GM04504 (cell line): ENCODE measurements around the gene KATNB1.
"Not testable (repeated sequence)": the region's sequence is repeated elsewhere in the genome, so short reads cannot be mapped to it uniquely, and the experiment has no call there.

ENCODE experiments used
- DNase-seq: peaks from one replicate; pipeline ENCODE4 v3.0.0-alpha.2; 2012; ENCODE audit warnings: low read depth

KATNB1 gene

DNA sequence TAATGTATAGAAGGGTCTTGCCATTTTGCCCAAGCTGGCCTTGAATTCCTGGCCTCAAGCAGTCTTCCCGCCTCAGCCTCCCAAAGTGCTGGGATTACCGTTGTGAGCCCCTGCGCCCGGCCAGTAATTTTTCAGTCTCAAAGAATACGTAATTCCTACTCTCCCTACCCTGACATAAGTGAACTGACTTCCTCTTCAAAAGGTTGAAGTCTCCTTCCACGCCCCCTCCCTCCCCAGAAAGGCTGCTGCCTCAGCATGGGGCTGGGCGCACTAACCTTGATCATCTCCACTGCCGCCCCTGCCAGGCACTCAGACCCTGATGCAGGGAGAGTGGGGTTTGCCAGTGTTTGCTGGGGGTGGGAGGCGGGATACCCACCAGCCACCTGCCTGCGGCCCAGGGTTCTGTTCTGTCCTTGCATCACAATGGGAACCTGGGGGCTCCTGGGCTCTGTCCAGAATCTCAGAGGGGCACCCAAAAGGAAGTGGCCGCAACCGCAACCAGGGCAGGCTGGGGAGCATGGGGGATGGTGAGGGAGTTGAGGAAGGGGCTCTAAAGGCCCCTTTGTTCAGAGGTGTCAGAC is 39.2 kb downstream of the KATNB1 start:
- DNase-seq, result no peak

DNA sequence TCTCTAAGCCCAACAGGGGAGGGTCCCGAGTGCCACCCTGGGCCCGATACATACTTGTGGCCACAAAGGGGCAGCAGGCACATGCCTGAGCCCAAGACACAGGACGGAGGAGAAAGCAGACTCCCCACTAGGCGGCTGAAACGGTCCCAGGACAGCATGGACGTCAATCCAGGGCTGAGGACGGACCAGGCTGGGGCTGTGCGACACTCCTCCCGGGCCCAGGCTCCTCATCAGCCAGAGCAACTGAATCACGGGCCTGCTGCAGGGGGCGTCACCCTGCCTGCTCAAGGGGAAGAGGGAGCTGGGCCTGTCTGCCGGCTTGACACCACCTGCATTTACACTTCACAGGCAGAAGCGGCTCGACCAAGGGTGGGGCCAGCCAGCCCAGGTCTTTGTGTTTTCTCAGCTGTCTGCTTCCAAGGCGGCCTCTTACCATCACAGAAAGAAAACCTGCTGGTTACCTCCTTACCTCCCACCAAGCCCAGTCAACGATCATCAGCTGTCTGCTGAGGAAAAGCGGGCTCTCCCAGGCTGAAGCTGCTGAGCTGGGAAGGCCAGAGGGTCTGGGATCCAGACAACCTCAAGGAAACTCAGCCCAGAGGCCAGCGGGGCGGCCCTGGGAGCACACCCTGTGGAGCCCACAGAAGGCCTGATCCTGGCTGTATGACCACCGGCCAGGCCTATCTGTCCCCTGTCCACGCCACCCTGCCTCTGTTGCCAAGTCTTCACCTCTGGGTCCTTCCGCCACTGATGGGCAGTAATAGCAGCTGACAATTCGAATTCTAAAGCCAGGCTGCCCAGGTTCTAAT is 40.3 kb downstream of the KATNB1 start:
- DNase-seq, result no peak

DNA sequence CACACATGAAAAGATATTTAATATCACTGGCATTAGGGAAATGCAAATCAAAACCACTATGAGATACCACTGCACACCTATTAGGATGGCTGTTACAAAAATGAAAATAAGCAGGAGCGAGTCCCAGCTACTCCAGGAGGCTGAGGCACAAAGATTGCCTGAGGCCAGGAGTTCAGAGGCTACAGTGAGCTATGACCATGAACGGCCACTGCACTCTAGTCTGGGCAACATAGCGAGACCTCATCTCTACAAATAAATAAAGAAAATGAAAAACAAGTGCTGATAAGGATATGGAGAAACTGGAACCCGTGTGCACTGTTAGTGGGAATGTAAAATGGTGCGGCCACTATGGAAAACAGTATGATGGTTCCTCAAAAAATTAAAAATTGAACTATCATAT is 43.1 kb downstream of the KATNB1 start:
- DNase-seq, result no peak

DNA sequence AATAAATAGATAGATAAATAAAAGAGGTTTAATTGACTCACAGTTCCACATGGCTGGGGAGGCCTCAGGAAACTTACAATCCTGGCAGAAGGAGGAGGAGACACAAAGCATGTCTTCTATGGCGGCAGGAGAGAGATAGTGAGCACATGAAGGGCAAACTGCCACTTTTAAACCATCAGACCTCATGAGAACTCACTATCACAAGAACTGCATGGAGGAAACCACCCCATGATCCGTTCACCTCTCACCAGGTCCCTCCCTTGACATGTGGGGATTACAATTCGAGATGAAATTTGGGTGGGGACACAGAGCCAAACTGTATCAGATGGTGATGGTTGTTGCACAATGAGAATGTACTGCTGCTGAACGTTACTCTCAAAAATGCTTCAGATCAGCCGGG is 44.3 kb downstream of the KATNB1 start:
- not testable (repeated sequence) for DNase-seq

DNA sequence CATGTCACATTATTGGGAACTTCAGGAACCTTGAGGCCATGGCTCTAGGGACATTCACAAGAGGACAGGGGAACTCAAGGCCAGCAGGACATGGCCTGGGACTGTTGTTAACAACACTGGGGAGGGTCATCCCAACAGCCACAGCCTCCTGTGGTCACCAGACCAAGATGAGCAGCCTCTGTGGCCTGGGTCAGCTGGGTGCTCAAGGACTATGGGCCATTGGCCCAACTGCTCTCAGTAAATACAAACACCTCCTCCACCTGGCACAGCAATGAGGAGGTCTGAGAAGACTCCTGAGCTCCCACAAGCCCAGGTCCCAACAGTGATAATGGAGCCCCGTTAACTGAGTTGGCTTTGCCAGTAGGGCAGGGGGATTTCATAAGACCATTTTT is 45.8 kb downstream of the KATNB1 start:
- no peak for DNase-seq

DNA sequence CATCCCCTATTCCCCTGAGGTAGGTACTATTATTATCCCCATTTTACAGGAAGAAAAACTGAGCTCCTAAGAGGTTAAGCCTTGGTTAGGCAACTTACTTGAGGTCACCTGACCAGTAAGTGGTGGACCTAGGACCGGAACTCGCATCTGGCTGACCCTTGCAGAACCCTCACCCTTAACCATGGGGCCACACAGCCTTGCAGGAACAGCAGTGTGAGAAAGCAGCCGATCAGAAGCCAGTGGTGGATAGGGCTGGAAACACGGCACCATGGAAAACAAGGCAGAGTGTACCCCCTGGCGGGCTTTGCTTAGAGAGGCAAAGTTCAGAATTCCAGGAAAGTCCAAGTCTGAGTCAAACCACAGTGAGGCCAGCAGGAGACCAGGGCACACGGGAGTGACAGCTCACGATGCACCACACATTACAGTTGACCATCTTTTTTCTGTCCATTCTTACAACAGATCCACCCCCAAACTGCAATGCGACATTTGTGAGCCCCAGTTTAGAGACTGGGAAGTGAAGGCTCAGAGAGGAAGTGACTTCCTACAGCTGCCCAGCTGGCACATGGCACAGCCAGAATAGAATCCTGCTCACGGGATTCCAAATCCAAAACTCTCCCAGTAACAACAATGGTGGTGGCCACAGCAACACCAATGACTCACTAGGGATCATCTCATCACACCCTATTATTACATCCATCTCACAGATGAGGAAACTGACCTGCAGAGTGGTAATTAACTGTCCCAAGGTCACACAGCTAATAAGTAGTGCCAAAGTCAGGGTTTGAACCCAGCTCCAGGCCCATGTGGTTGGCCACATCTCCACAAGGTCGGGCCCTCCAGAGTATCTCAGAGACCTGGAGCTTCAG is 46.4 kb downstream of the KATNB1 start:
- no peak for DNase-seq

DNA sequence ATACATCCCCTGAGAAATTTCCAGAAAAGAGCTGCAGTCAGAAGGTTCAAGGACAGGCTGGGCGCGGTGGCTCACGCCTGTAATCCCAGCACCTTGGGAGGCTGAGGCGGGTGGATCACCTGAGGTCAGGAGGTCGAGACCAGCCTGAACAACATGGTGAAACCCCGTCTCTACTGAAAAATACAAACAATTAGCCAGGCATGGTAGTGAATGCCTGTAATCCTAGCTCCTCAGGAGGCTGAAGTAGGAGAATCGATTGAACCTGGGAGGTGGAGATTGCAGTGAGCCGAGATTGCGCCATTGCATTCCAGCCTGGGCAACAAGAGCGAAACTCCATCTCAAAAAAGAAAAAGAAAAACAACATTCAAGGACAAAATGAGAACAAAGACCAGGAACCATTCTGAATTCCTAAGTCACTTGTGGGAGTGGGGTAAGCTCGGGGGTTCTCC is 47.1 kb downstream of the KATNB1 start:
- not testable (repeated sequence) for DNase-seq

DNA sequence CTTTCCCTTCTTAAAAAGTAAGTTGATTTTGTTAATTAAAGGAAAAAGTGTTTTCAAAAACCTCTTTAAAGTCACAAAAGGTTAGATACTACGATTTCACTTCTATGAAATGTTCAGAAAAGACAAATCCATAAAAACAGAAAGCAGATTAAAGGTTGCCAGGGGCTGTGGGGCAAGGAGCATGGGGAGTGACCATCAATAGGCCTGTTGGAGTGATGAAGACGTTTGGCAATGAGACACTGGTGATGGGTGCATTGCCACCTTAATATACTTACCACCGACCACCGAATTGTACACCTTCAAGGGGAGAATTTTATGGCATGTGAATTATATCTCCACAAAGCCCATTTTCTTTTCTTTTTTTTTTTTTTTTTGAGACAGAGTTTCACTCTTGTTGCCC is 47.5 kb downstream of the KATNB1 start:
- no peak for DNase-seq

DNA sequence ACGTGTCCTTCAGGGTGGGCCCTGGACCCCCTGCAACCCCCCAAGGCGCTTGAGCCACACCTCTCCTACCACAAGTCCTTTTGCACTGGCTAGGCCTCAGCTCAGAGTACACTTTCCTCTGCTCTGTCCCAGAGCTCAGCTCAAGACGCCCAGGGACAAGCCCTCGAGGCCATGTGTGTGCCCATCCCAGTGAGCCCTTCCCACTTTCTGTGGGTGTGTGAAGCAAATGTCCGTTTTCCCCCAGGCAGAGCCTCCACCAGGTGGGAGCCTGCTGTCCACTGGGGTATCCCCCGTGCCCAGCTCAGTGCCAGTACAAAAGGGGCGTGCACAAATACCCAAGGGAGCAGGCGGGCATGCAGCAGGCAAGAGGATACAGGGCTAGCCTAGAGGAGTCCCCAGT is 48.3 kb downstream of the KATNB1 start:
- no peak for DNase-seq

DNA sequence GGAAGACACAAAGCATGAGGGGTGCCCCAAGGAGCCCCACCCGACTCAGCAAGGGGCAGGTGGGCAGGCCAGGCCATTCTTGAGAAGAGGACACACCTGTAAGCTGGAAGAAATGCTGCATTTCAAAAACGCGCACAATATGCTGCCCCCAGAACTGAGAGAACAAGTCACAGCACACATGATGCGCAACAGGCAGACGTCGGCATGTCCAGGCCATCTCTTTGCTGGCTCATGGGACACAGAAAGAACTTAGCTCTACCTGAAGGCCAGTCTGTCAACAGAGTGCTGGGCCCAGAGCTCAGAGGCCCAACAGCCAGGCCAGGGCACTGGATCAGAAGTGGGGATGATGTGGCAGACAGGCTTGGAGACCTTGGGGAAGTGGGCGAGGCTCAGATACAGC is 48.8 kb downstream of the KATNB1 start:
- DNase-seq, result no peak

DNA sequence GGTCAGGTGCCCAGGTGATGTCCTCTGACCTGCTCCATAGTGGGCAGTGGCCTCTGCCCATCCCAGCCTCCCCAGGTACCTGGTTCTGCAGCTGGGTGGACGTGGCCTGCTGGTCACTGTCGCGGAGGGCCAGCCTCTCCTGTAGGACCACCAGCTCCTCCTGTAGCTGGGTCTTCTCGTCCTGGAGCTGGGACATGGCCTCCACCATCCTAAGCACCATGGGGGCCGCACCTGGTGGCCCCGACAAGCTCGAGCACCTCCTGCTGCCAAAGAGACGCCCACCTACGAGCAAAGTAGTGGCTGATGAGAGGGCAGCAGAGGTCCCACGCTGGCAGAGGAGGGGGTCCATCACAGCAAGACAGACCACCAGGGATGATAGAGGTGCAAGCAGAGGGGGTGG is 49.8 kb downstream of the KATNB1 start:
- no peak for DNase-seq

DNA sequence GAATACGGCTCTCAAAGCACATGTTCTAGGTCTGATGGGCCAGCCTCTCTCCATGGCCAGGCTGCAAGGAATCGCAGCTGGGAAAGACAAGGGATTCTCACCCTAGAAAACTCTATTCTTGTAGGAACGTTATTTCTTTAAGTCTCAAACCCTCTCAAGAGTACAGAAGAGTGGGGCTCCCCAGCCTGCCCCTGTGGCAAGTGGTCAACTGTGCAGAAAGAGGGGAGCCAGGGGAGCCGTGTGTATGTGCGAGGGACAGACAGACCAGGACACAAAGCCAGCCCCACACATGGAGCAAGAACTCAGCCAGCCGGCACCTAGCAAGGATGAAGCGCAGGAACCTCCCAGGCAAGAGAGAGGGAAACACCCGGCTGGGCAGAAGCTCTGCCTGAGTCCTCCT is 50.4 kb downstream of the KATNB1 start:
- no peak for DNase-seq

DNA sequence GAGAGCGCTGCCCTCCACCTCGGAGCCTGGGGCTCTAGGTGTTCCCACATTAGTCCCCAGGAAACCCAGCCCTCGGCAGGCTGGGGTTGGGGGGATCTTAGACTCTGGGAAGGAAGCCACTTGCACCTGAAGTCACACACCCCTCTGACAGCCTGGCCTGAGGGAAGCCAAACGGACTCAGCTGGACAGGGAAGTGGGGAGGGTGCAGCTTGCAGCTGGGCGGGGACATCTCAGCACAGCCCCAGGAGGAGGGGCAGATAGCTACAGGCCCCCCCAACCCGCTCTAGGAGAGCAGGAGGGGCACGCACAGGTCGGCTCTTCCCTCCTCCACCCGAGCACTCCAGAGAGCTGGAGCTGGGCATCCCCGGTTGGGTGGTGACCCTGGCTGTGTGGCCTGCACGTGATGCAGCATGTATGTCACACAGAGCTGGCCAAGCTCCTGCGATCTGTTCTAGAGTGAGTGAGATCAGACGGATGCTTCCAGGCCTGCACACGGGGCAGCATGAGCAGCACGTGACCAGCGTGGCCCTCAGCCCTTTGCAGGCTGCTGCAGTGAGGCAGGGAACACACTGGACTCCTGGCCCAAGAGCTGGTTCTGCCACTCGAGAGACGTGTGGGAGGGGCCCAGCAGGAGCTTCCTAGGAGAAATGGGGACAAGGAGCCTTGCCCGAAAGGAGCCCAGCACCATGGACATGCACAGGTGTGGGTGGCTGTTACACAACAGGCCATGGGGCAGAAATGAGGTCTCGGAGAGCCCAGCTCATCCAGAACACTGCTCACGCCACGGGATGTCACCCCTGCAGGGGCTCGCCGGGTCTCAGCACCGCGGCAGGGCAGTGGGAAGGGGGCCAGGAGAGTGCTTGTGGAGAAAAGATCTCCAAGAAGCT is 51.3 kb downstream of the KATNB1 start:
- DNase-seq, result no peak

DNA sequence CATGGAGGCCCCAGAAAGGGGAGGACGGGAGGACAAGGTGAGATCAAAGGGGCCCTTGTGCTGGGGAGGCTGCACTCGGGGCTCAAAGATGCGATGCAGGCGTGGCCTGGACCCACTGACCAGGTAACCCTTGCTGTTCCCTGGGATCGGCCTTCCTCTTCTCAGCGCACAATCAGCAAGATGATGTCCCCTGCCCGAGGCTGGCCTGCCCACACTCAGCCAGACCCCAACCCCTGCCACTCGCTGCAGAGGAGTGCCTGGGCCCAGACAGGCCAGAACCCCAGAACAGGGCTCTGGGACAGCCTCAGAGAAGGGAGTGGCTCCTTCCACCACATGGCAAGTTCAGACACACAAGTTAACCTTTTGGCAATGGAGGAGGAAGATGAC is 51.9 kb downstream of the KATNB1 start:
- DNase-seq, result no peak

DNA sequence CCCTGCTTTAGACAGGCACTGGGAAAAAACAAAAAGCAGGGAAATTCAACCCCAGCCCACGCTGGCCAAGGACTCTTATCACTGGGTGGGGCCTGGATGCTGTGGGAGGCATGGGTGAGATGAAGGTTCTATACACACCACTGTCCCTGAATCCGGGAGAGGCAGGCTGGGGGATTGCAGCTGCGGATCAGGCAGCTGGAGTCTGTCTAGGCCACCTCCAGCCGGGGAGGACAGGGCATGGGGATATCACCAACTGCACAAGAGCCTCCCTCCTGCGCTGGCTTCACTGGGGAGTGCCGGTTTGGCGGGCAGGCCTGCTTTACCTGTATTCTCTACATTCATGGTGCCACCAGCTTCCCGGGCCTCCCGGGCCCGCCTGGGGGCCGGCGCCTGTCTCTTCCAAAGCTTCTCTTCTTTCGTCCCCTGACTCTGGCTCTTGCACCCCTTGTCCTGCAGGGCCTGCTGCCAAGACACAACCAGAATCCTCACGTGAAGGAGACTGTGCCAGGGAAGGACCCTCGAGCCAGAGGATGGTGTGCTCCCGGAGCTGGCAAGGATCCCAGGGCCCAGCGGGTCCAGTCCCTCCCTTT is 52.8 kb downstream of the KATNB1 start:
- no peak for DNase-seq

DNA sequence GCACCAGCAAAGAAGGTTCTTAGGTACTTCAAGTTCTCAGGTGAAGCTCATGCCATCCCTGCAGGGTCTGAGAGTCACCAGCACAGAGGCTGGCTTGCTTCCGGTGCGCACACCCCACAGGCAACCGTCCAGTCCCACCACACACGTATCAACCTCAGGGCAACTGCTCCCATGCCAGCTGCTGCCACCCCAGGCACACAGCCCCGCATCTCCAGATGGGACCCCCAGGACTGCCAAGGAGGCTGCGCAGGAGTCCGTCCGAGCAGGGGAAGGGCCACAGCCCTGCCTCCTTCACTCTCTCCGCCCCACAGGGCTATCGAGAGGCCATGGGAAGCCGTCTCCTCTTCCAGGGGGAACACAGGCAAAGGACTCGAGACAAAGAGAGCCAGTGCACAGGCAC is 53.4 kb downstream of the KATNB1 start:
- DNase-seq, result no peak

DNA sequence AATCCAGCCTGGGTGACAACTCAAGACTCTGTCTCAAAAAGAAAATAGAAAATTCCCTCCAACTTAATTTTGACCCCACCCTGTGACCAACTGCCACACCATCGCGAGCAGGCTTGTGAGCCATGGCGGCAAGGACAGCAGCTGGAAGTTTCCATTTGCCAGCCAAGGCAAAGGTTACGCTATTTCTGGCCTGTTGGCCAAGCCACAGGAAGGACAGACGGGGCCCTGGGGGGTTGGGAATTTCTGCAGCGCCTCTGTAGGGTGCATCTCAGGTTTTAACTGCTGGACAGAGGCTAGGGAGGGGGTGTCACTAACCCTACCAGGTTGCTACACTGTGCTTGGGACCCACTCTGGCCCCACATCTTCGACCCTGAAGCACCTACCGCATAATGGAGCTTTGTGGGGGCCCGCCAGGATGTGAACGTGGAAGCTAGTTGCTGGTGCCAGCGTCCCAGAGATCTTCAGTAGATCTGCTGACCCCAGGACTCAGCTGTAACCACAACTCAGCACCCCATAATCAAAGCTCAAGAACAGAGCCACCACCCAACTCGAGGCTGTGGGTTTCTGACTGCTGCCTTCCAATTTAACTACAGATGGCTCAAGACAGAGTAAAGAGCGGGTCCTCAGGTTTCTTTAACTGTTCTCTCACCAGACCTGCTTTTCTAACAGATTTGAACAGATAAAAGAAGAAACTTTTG is 55.8 kb downstream of the KATNB1 start:
- no peak for DNase-seq

DNA sequence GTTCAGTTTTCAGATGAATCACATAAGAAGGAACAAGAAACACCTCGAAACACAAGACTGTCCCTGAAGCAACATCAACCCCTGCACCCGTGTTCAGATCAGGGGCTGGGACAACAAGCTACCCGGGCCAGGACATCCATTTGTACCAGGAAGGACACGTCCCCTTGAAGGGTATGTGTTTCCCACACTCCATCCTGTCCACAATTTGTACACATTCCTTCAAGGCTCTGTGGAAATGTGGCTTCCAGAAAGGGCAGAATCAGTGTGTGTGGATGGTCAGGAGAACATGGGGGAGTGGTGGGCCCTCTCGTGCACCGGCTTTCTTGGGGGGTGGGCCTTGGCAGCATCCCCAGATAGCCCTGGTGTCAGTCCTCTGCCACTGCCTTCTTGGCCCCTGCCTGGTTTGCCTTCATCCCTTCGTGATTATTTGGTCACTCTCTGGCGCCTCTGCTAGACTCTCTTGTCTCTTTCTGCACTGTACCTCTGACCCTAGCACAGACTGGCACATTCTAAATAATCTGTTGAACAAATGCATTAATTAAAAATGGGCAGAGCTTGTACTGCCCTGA is 56.4 kb downstream of the KATNB1 start:
- no peak for DNase-seq

DNA sequence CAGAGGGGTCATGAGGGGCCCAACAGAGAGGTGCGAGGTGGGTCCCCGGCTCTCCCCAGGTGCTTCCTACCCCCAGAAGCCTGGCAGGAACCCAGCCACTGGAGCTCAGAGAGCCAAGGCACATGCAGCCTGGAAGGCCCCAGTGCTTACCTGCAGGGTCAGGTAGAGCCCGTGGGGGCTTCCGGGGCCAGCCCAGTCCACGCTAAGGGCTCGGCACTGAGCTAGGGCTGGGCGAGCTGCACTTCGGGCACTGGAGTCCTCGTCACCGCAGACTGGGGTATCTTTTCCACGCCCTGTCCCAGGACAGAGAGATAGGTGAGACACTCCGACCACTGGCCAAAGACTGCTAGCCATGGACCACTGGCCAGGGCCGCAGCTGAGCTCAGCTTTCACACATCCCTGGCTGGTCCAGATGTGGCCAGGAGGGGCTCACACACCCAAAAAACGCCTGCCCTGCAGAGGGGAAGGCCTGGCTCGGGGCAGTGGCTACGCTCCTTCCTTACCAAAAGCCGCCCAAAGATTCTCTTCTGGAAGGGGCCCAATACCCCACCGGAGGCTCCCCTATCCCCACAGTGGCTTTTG is 59.4 kb downstream of the KATNB1 start:
- DNase-seq, result no peak

DNA sequence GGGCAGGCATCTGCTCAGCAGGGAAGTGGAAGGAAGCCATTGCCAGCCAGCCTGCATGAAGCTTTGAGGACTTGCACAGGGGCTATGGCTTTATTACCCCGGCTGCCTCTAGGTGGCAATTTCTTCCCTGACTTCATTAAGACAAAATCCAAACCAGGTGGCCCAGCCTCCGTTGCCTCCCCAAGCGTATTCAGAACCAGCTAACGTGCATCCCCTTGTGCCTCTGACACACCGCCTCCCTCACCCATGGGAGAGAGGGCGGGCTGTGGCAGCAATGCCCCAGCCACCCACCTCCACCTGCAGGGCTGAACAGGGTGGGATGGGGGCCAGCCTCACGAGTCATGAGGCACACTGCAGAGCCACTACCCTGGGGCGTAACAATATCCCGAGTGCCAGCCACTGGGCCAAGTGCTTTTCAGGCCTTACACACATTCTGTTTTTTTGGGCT is 59.9 kb downstream of the KATNB1 start:
- no peak for DNase-seq
